Left ventricle myocardium superior (tissue), 1 donor: Measurements from ENCODE around the gene SH3BGRL3. TPM values are rescaled to one million over a fixed set of nuclear protein-coding genes. Genes with fewer than 3 reads are reported as not detected.
"Not testable (repeated sequence)": the region's sequence is repeated elsewhere in the genome, so short reads cannot be mapped to it uniquely, and the experiment has no call there.

ENCODE experiments used
- ATAC-seq: fragments of 200-7000 bp; cut with Tn5 transposase; one replicate; pipeline ENCODE4 v1.9.1; 2020; ENCODE audit warnings: mild to moderate bottlenecking, moderate library complexity
- DNase-seq: peaks from one replicate; pipeline ENCODE4 v3.0.0-alpha.2; 2020
- intact Hi-C: fragments of 100-400 bp; cut with micrococcal nuclease; formaldehyde crosslinking; loops from one replicate; pipeline ENCODE4 v1.11.0; 2022
- total RNA-seq: library from RNA; stranded (reverse); fragmentation: NEBNext Ultra II Directional; extraction: Animal tissue kit (Norgen Biotek cat#: 25700); gene quantifications from one replicate; pipeline ENCODE4 v1.2.1, GENCODE V29; 2021
- donor health status: DM: no; HTN: yes; CAD: no; lungs with severe emphysema.

The SH3BGRL3 gene
- total RNA-seq, 1 donor from 2014 or later, result 34.7 TPM

DNA sequence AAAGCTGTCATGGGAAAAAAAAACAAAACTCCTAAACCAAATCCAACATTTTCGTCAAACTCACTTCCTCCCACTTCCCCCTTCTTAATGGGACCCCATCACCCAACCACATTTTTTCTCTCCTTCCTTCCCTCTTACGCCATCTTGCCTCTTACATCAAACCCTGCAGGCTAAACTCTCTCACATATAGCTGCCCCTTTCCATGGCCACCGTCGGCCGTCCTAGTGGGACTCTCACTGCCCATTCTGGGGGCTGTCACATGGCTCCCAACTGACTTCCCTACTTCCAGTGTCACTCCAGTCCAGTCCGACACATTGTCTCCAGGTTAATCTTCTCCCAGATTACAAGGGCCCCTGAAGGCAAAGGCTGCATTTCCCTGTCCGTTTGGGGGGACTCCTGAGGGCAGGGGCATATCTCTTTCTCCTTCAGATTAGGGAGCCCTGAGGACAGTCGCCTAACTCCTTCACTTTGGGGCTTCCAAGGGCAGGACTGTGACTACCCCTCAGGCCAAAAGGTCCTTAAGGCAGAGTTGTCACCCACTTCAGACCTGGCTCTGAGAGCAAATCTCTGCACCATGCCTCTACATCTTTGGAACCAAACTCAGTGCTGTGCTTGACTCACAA, 25.9 kb downstream of the SH3BGRL3 start:
- intact Hi-C loops, result no loop called here
- ATAC-seq (no peak), DNase-seq (no peak)

DNA sequence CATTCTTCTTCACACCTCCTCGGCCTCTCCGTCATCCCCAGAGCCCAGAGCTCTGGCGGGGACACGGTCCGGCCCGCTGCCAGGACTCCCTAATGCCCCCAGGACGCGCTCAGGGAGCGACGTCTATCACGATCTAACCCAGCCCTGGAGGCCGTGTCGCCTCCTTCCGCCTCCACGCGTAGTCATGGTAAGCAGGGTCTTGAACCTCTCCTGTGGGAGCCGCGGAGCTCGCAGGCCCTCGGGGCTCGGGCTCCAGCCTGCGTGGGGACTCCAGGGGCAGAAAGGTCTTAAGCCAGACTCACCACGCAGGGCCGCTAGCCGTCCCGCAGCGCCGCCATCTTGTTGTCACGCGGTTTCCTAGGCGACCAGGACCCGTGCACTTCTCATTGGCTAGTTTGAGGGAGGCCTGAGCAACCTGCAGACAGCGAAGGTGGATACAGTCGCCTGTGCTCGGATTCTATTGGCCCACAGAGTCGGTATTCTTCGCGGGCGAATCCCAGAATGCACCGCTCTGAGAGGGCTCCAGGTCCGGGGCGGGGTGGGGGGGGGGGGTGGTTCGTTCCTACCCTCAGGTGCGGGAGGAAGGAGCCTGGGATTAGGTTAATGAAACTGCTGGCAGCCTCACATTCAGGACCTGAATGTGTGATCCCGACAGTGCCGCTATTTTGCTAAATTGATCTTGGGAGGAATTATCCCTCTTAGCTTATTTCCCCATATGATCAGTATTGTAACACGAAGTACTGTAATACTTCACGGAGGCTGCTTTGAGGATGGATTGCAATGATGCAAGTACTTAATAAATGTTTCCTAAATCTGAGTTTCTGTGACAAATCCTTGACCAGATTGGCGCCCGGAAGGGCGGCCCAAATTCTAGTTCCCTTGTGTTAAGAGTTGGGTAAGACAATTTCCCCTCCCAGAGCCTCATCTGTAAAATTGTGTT, 26.7 kb downstream of the SH3BGRL3 start, which contains the start of gene UBXN11:
Gene UBXN11, minus strand, starts transcription at position 347 of the 940 bp plus-strand sequence. CDS start 3,753 bp downstream, outside the sequence.
- intact Hi-C loops, result no loop called here
- DNase-seq (peak; percentile 92), ATAC-seq (peak; percentile 94)

- intact Hi-C loops, result no loop called here
- no peak for ATAC-seq
- DNase-seq, result no peak
Observed at GRCh38 chr1:26307363-26307781, 27.5 kb downstream of the SH3BGRL3 start.

- DNase-seq, result not testable (repeated sequence)
Observed at GRCh38 chr1:26307966-26308899, 28.3 kb downstream of the SH3BGRL3 start.

DNA sequence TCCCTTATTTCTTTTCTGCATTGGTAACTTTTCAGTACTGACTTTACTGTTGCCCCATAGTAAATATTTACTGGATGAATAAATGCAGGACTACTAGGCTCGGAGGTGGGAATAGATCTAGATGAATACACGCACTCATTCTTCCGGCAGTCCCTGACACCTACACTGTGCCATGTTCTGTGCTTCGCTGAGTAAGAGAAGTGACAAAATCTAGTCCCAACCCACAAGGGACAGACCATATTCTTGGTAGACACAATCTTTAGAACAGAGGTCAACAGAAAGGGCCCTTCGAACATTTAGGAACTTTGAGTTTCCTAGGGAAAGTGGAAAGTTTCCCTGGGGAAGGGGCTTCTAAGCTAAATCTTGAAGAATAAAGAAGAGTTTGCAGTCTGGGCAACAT, 34.6 kb downstream of the SH3BGRL3 start:
- intact Hi-C loops, result no loop called here
- ATAC-seq (no peak), DNase-seq (no peak)

More at GRCh38 chr1:26307966-26308899, 28.3 kb downstream of the SH3BGRL3 start:
- ATAC-seq, intact Hi-C loops: not testable (repeated sequence)

DNA sequence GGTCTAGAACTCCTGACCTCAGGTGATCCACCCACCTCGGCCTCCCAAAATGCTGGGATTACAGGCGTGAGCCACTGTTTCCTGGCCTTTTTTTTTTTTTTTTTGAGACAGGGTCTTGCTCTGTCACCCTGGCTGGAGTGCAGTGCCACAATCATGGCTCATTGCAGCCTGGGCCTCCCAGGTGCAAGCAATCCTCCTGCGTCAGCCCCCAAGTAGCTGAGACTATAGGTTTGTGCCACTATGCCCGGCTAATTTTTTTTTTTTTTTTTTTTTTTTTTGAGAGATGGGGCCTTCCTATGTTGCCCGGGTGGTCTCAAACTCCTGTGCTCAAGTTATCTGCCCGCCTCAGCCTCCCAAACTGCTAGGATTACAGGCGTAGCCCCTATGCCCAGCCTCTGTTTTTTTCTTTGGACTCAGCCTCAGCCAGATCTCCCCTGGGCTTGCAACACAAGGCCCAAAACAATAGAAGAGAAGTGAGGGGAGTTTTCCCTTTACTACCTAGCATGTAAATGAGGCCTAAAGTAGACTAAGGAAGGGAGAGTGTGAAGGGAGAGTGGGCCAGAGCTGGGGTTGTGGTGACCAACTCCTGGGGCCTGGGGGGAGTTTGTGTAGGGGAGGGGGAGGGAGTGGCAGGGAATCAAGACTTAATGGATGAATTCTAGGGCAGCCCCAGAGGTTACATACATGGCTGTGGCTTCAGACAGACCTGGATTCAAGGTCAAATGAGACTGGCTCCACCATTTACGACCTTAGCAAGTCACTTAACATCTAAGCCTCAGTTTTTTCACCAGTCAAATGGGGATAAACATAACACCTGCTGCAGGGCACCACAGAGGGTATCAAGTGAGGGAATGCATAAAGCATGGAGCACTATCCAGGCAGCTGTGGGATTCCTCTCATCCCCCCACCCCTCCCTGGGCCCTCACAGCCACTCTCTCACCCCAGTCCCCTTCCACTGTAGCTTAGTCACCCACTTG, 36.3 kb downstream of the SH3BGRL3 start:
- ATAC-seq (no peak), DNase-seq (no peak)
- intact Hi-C loops, result no loop called here

- intact Hi-C loops, result no loop called here
- DNase-seq, result no peak
- ATAC-seq, result no peak
Observed at GRCh38 chr1:26317146-26317545, 37.3 kb downstream of the SH3BGRL3 start.

- ATAC-seq, result no peak
Observed at GRCh38 chr1:26317612-26318337, 37.9 kb downstream of the SH3BGRL3 start, which contains the start of gene CD52. CD52 (plus strand) TSS chr1:26317958; CDS start chr1:26318018, 60 bp downstream.

GRCh38 chr1:26318338-26319064, 38.6 kb downstream of the SH3BGRL3 start:
- intact Hi-C loops, result no loop called here
- ATAC-seq, result peak; percentile 30
- DNase-seq, result peak; percentile 45

More at GRCh38 chr1:26317612-26318337, 37.9 kb downstream of the SH3BGRL3 start, which contains the start of gene CD52:
- intact Hi-C loops, result no loop called here
- no peak for DNase-seq

DNA sequence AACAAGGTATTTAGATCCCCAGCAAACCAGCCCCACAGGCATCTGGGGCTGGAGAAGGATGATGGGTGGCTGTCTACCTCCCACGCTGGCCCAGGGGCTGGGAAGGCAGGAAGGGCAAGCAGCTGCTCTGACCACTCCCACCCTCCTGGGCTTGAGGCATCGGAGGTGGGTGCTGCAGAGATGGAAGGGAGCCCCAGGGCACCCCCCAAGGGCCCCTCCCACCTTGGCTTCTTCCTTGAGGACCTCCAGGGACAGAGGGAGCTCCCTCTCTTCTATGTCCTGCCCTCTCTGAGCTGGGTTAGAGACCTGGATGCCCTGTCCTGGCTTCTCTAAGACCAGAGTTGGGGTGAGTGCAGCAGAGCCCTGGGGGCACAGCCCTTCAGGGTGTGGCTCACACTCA, 41.0 kb downstream of the SH3BGRL3 start:
- DNase-seq (no peak), ATAC-seq (peak; percentile 16)
- intact Hi-C loops, result loop anchor here (5.0 kb wide), 1 partner anchor 44 kb away; no protein-coding TSS in a partner anchor

- ATAC-seq, result peak; percentile 93
- DNase-seq, result peak; percentile 94
- intact Hi-C loops, result loop anchor here (5.0 kb wide), 1 partner anchor 44 kb away; no protein-coding TSS in a partner anchor
Observed at GRCh38 chr1:26321315-26322041, 41.6 kb downstream of the SH3BGRL3 start.

GRCh38 chr1:26322042-26322331, 42.1 kb downstream of the SH3BGRL3 start:
- DNase-seq (no peak), ATAC-seq (no peak)
- intact Hi-C loops, result loop anchor here (5.0 kb wide), 1 partner anchor 45 kb away; no protein-coding TSS in a partner anchor

GRCh38 chr1:26323382-26323781, 43.5 kb downstream of the SH3BGRL3 start:
- ATAC-seq (no peak), DNase-seq (no peak)
- intact Hi-C loops, result loop anchor here (5.0 kb wide), 1 partner anchor 46 kb away; no protein-coding TSS in a partner anchor

DNA sequence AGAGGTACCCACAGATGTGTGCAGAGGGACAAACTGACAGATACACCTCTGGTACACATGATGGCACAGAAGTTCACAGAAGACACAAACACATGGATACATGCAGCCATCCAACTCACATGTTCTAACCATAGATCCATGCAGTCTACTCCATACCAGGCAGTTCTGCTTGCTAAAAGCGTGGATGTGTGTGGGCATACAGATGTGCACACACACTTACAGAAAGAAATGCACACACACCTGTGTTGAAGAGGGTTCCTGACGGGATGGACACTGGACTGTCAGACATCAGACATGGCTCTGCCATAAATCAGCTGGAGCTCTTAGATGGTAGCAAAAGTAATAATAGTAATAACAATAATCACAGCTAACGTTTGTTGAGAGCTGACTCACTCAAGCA, 44.7 kb downstream of the SH3BGRL3 start:
- ATAC-seq, result no peak
- intact Hi-C loops, result loop anchor here (5.0 kb wide), 1 partner anchor 47 kb away; no protein-coding TSS in a partner anchor

DNA sequence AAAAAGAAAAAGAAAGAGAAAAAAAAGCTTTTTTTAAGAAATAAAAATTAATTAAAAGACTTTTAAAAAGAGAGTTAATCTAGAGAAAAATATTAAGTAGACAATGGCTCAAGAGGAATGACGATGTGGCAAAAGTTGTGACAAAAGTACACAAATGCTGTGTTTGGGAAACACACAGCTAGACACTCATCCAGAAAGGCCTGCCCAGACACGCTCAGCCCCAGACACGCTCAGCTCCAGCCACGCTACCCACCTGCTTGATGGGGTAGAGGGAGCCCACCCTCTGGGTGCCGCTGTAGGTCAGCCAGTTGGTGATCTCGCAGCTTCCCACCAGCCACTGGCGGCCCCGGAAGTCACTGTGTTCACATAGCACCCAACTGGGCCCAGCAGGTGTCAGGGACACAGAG, 48.1 kb downstream of the SH3BGRL3 start:
- no peak for DNase-seq
- no peak for ATAC-seq
- intact Hi-C loops, result no loop called here

More for the DNA sequence above, 44.7 kb downstream of the SH3BGRL3 start:
- DNase-seq, result no peak

- intact Hi-C loops, result no loop called here
- DNase-seq (no peak), ATAC-seq (no peak)
Observed at GRCh38 chr1:26328597-26328996, 48.7 kb downstream of the SH3BGRL3 start.
